Neural progenitor cell (in vitro differentiated cells): ENCODE results near the gene TAGAP.

Experiments
- EZH2 ChIP-seq: fragments of 200-600 bp; sonication (generic); IDR thresholded peaks from 2 replicates; pipeline ENCODE4 v1.6.1; 2017; ENCODE audit warnings: antibody characterized with exemption, mild to moderate bottlenecking, moderate library complexity
- TF ChIP-seq, protein P1 (sequence below): fragments of 200-600 bp; sonication (generic); IDR thresholded peaks from 2 replicates; pipeline ENCODE4 v1.5.1; 2017; ENCODE audit warnings: antibody characterized with exemption, mild to moderate bottlenecking

DNA sequence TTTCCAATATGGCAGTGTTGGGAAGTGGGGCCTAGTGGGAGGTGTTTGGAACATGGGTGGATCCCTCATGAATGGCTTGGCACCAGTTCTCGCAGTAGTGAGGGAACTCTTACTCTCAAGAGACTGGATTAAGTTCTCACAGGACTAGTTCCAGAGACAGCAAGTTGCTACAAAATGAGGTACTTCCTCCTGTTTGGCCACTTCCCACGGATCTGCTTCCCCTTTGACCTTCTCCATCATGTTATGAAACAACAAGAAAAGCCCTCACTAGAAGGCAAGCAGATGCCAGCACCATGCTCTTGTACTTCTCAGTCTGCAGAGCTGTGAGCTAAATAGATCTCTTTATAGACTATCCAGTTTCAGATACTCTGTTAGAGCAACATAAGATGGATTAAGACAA lies 47.9 kb downstream of the TAGAP start:
- TF ChIP-seq, protein P1, sequence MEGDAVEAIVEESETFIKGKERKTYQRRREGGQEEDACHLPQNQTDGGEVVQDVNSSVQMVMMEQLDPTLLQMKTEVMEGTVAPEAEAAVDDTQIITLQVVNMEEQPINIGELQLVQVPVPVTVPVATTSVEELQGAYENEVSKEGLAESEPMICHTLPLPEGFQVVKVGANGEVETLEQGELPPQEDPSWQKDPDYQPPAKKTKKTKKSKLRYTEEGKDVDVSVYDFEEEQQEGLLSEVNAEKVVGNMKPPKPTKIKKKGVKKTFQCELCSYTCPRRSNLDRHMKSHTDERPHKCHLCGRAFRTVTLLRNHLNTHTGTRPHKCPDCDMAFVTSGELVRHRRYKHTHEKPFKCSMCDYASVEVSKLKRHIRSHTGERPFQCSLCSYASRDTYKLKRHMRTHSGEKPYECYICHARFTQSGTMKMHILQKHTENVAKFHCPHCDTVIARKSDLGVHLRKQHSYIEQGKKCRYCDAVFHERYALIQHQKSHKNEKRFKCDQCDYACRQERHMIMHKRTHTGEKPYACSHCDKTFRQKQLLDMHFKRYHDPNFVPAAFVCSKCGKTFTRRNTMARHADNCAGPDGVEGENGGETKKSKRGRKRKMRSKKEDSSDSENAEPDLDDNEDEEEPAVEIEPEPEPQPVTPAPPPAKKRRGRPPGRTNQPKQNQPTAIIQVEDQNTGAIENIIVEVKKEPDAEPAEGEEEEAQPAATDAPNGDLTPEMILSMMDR = no peak
- no peak for TF ChIP-seq EZH2
